ENCODE results near the gene NOXO1.

- TF ChIP-seq EZH2 (IDR thresholded peaks at IDR 0.05; ENCODE audit: low read length, unreplicated experiment) (no peak), EZH2phosphoT487 (IDR thresholded peaks at IDR 0.05; ENCODE audit: borderline replicate concordance, low read length) (no peak)
Measured at GRCh38 chr16:1938316-1938715, 43.0 kb downstream of the NOXO1 start.

Data from PC-3 (cell line).